ENCODE results near the gene R3HDM4. TPM values are rescaled to one million over a fixed set of nuclear protein-coding genes. Genes with fewer than 3 reads are reported as not detected.

R3HDM4 gene
- total and polyA plus RNA-seq, 10 donors, result 41.0 to 175 (median 89.1) TPM

GRCh38 chr19:853014-853585, 59.9 kb downstream of the R3HDM4 start:
- Histone ChIP-seq H3K36me3 (no peaks in the 10 kb centered on the region), H3K27me3 (replicated peaks in 1 of 7) (peaks cover 0 to 78% (median 33%) of the 10 kb centered on the region in 7 donors), H3K9me3 (no peaks in the 10 kb centered on the region), H3K4me1 (peaks cover 0 to 52% (median 23%) of the 10 kb centered on the region in 6 donors), H3K4me3 (peak overlapping the region in 3 of 8 donors; percentile 6 to 27 (median 6)), H3K27ac (peak overlapping the region in 1 of 8 donors; percentile 82)
- intact Hi-C loops (cut with DNase I; ENCODE audit: low total_unique reads), result loop anchor here (10.0 kb wide), 1 partner anchor 78 kb away; no protein-coding TSS in a partner anchor
- WGBS, 5 donors, result 16 to 38% (median 28%) methylated on average over 10 to 67 of the region's 67 CpGs
- no peak for DNase-seq
- no peak for TF ChIP-seq POLR2A (IDR thresholded peaks at IDR 0.05)
- TF ChIP-seq POLR2AphosphoS5 (IDR thresholded peaks at IDR 0.05), result no peak
- no peak for TF ChIP-seq CTCF (IDR thresholded peaks at IDR 0.05 in 8 of 11, conservative IDR thresholded peaks at IDR 0.05 in 3 of 11)

GRCh38 chr19:852136-853013, 60.6 kb downstream of the R3HDM4 start, which contains the start of gene ELANE:
ELANE (plus strand) TSS chr19:852303; CDS start chr19:852329, 26 bp downstream.
- no peak for TF ChIP-seq POLR2A (IDR thresholded peaks at IDR 0.05)
- no peak for TF ChIP-seq POLR2AphosphoS5 (IDR thresholded peaks at IDR 0.05)
- no peak for TF ChIP-seq CTCF (IDR thresholded peaks at IDR 0.05 in 8 of 11, conservative IDR thresholded peaks at IDR 0.05 in 3 of 11)
- Histone ChIP-seq H3K4me3 (peak within 1 kb of the TSS in 3 of 8 donors; percentile 6 to 27 (median 6)), H3K36me3 (no peaks in the 10 kb centered on the region), H3K27me3 (replicated peaks in 1 of 7) (peaks cover 0 to 83% (median 39%) of the 10 kb centered on the region in 7 donors), H3K4me1 (peaks cover 0 to 56% (median 27%) of the 10 kb centered on the region in 6 donors), H3K9me3 (no peaks in the 10 kb centered on the region), H3K27ac (peak within 1 kb of the TSS in 7 of 8 donors; percentile 60 to 82 (median 79))
- intact Hi-C loops (cut with DNase I; ENCODE audit: low total_unique reads), result loop anchor here (10.0 kb wide), 1 partner anchor 78 kb away; no protein-coding TSS in a partner anchor
- WGBS, 5 donors, result 42 to 70% (median 45%) methylated on average over 28 to 55 of the region's 55 CpGs
- peak; percentile 79 for DNase-seq

- Histone ChIP-seq H3K36me3 (no peaks in the 10 kb centered on the region), H3K27ac (peak overlapping the region in 7 of 8 donors; percentile 60 to 82 (median 79)), H3K9me3 (no peaks in the 10 kb centered on the region), H3K4me3 (peak overlapping the region in 1 of 8 donors; percentile 5), H3K4me1 (peaks cover 0 to 54% (median 27%) of the 10 kb centered on the region in 6 donors), H3K27me3 (replicated peaks in 1 of 7) (peaks cover 0 to 97% (median 50%) of the 10 kb centered on the region in 7 donors)
- no peak for DNase-seq
- 29 to 52% (median 39%) methylated on average over 5 to 13 of the region's 13 CpGs for WGBS, 5 donors
- intact Hi-C loops (cut with DNase I; ENCODE audit: low total_unique reads), result loop anchor here (10.0 kb wide), 1 partner anchor 76 kb away; no protein-coding TSS in a partner anchor
- TF ChIP-seq POLR2AphosphoS5 (IDR thresholded peaks at IDR 0.05), result no peak
- TF ChIP-seq POLR2A (IDR thresholded peaks at IDR 0.05), result no peak
- no peak for TF ChIP-seq CTCF (IDR thresholded peaks at IDR 0.05 in 8 of 11, conservative IDR thresholded peaks at IDR 0.05 in 3 of 11)
Measured at GRCh38 chr19:850979-851335, 62.1 kb downstream of the R3HDM4 start.
